ENCODE measurements around the gene DOK3. TPM values are rescaled to one million over a fixed set of nuclear protein-coding genes. Genes with fewer than 3 reads are reported as not detected.

DOK3 gene
- total RNA-seq, 6 experiments from 2014 or later = 2.5 to 6.6 (median 3.9) TPM

DNA sequence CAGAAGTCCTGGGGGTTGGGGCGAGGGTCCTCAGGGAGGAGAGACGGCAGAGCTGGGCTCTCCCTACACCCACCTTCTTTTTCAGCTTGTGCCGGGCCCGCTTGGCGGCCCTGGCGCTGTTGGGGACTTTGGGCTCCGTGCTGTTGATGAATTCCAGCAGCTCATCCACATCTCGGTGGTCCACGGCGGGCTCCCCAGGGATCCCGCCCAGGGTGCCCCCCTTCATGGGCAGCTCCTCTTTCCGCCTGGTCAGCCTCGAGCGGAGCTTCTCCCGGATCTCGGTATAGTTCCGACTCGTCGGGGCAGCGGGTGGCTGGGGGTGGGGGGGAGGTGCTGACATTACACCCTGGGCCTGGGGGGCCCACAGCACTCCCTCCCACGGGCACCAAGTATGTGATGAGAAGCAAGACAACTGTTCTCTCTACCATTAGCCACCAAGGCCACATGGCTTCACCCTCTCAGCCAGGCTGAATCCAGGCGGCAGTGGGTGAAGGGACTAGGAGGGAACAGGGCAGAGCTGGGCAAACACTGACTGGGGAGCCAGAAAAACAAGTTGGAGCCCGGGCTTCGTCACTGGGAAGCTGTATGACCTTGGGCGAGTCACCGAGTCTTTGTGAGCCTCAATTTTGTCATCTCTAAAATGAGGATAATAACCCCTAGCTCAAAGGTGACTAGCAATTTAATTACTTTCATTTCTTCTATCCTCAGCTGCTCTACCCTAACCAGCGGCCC lies 21.7 kb upstream of the DOK3 start:
- intact Hi-C loops (cut with DNase I) = no loop called here
- no peak overlapping the region for H3K27ac ChIP-seq
- no peak for ATAC-seq
- H3K36me3 ChIP-seq = peaks cover 0 to 56% (median 16%) of the 10 kb centered on the region in 4 donors
- DNase-seq = no peak
- 83% methylated on average over 1 of the region's 27 CpGs for WGBS (ENCODE audit: insufficient coverage, low coverage, low lambda C conversion rate, missing lambda C conversion rate)
- H3K27me3 ChIP-seq = no peaks in the 10 kb centered on the region
- H3K4me1 ChIP-seq = peaks cover 0 to 17% (median 6%) of the 10 kb centered on the region in 4 donors
- no peaks in the 10 kb centered on the region for H3K9me3 ChIP-seq
- no peak overlapping the region for H3K4me3 ChIP-seq
- TF ChIP-seq CTCF (IDR thresholded peaks at IDR 0.05) = no peak
- no peak for TF ChIP-seq POLR2A (IDR thresholded peaks at IDR 0.05)

- no peak for TF ChIP-seq CTCF (IDR thresholded peaks at IDR 0.05)
- WGBS (ENCODE audit: insufficient coverage, low coverage, low lambda C conversion rate, missing lambda C conversion rate) = 74% methylated on average over 2 of the region's 3 CpGs
- no peak for DNase-seq
- Histone ChIP-seq H3K36me3 (peaks cover 0 to 64% (median 14%) of the 10 kb centered on the region in 4 donors), H3K9me3 (no peaks in the 10 kb centered on the region), H3K4me3 (no peak overlapping the region), H3K27ac (no peak overlapping the region), H3K27me3 (no peaks in the 10 kb centered on the region), H3K4me1 (peaks cover 0 to 17% (median 6%) of the 10 kb centered on the region in 4 donors)
- intact Hi-C loops (cut with DNase I) = no loop called here
- ATAC-seq = no peak
Measured at GRCh38 chr5:177530638-177531037, 21.0 kb upstream of the DOK3 start.

DNA sequence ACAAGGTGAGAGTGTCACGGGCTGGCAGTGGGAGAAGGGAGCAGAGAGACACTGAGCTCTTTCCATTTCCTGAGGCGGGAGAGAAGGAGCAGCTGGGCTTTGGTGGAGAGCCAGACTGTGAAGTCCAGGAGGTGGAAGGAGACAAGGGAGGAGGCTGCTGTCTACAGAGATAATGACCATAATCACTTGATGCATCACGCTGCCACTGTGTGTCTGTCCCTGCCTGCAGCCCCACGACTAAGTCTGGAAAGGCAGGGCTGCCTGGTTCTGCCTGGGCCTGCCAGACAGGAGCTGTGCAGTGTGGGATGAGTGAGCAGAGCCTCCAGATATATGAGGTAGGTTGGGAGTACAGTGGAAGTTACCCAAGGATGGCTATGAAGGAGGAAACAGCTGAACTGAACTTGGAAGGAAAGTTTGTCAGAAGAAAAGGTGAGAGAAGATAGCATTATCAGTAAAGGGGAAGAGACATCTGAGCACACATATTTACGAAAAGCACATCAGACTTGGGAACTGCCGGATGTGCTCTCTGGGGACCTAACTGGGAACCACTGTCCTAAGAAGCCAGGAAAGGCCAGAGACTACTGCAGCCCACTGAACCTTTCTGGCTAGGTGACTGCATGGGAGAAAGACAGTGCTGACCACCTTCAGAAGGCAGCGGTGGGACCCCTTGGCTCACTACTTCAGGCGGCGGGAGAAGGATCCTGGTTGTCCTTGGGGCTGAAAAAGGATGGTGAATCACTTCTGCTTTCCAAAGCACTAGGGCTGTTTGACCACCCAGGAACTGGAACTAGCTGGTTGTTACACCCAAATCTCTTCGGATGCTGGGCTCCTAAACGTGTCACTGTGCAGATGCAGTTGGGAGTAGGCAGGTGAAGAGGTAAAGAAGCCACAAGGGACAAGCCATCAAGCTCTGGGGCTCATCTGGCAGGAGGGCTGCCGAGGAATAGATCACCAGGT lies 19.9 kb upstream of the DOK3 start:
- TF ChIP-seq POLR2A (IDR thresholded peaks at IDR 0.05) = no peak
- no peak for TF ChIP-seq CTCF (IDR thresholded peaks at IDR 0.05)
- peaks cover 0 to 8% (median 3%) of the 10 kb centered on the region in 4 donors for H3K4me1 ChIP-seq
- peaks cover 0 to 75% (median 16%) of the 10 kb centered on the region in 4 donors for H3K36me3 ChIP-seq
- no peaks in the 10 kb centered on the region for H3K9me3 ChIP-seq
- H3K27ac ChIP-seq = no peak overlapping the region
- intact Hi-C loops (cut with DNase I) = no loop called here
- H3K4me3 ChIP-seq = no peak overlapping the region
- 78% methylated on average over 4 of the region's 12 CpGs for WGBS (ENCODE audit: insufficient coverage, low coverage, low lambda C conversion rate, missing lambda C conversion rate)
- ATAC-seq = no peak
- H3K27me3 ChIP-seq = no peaks in the 10 kb centered on the region
- DNase-seq = no peak

DNA sequence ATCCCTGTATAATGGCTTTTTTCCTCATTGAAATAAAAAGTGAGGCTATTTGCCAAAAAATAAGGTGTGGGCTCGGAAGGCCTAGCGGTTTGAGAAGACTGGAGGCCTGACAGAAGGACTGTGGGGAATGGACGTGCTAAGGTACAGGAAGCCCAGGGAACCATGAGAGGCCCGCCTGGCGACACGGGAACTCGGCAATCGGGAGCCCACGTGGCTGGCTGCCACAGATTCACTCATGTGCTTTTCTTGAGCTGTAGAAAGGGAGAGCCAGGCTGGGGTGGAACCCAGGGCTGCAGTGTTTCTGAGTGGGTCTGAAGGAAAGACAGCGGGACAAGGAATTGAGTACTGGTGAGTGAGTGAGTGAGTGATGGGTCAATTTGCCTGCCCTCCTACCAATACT lies 19.0 kb upstream of the DOK3 start:
- ATAC-seq = no peak
- WGBS (ENCODE audit: insufficient coverage, low coverage, low lambda C conversion rate, missing lambda C conversion rate) = 77% methylated on average over 4 of the region's 10 CpGs
- TF ChIP-seq CTCF (IDR thresholded peaks at IDR 0.05) = no peak
- intact Hi-C loops (cut with DNase I) = no loop called here
- DNase-seq = no peak
- no peaks in the 10 kb centered on the region for H3K4me1 ChIP-seq
- H3K9me3 ChIP-seq = no peaks in the 10 kb centered on the region
- no peak overlapping the region for H3K27ac ChIP-seq
- H3K36me3 ChIP-seq = peaks cover 0 to 80% (median 20%) of the 10 kb centered on the region in 4 donors
- H3K27me3 ChIP-seq = no peaks in the 10 kb centered on the region
- no peak overlapping the region for H3K4me3 ChIP-seq
